Nephron (organoid): ENCODE results near the gene DNAJC22.

Source experiments
- H3K27ac Mint-ChIP-seq, 3 experiments: 2 replicates each; pipeline ENCODE4 v1.8.0; 2020; ENCODE audit warnings: mixed read lengths in 3 of 3, mild to moderate bottlenecking in 2 of 3, moderate library complexity in 1 of 3
- H3K27me3 Mint-ChIP-seq: 2 replicates; pipeline ENCODE4 v1.8.0; 2021; ENCODE audit warnings: low read depth, mild to moderate bottlenecking, moderate library complexity, mixed read lengths
- H3K36me3 Mint-ChIP-seq: 2 replicates; pipeline ENCODE4 v1.8.0; 2020; ENCODE audit warnings: low read depth, mixed read lengths
- H3K4me1 Mint-ChIP-seq: 2 replicates; pipeline ENCODE4 v1.8.0; 2020; ENCODE audit warnings: mixed read lengths
- H3K4me3 Mint-ChIP-seq, 3 experiments: 2 replicates each; pipeline ENCODE4 v1.8.0; 2020; ENCODE audit warnings: mild to moderate bottlenecking in 3 of 3, mixed read lengths in 3 of 3, moderate library complexity in 2 of 3
- H3K9me3 Mint-ChIP-seq: 2 replicates; pipeline ENCODE4 v1.8.0; 2020; ENCODE audit warnings: mixed read lengths
- CTCF ChIP-seq, 3 experiments: fragments of 200-600 bp; sonication (generic); IDR thresholded peaks; one replicate each; pipeline ENCODE4 v1.5.0; 2021; ENCODE audit warnings: antibody characterized with exemption in 3 of 3; ENCODE audit not compliant: unreplicated experiment in 3 of 3

DNAJC22 gene

GRCh38 chr12:49336645-49337584 is 9.8 kb upstream of the DNAJC22 start, which contains the start of gene C1QL4:
Gene C1QL4, minus strand, starts transcription at chr12:49337188. Its CDS starts 711 bp downstream, at chr12:49336477.
- Mint-ChIP-seq H3K27me3 (peaks cover 85% of the 10 kb centered on the region), H3K9me3 (no peaks in the 10 kb centered on the region)

GRCh38 chr12:49338830-49339463 is 7.7 kb upstream of the DNAJC22 start:
- H3K9me3 Mint-ChIP-seq, result no peaks in the 10 kb centered on the region
- TF ChIP-seq CTCF (IDR thresholded peaks at IDR 0.05; ENCODE audit: unreplicated experiment in 3 of 3), result no peak
- peaks cover 90% of the 10 kb centered on the region for H3K27me3 Mint-ChIP-seq
- no peaks in the 10 kb centered on the region for H3K36me3 Mint-ChIP-seq
- H3K27ac Mint-ChIP-seq, result peak overlapping the region; percentile 33 to 79 (median 55)
- H3K4me1 Mint-ChIP-seq, result peaks cover 60% of the 10 kb centered on the region
- peak overlapping the region; percentile 24 to 30 (median 28) for H3K4me3 Mint-ChIP-seq

More at GRCh38 chr12:49336645-49337584, 9.8 kb upstream of the DNAJC22 start, which contains the start of gene C1QL4:
- H3K36me3 Mint-ChIP-seq, result no peaks in the 10 kb centered on the region
- H3K27ac Mint-ChIP-seq, result peak within 1 kb of the TSS in 2 of 3 experiments; percentile 7 to 11
- peaks cover 56% of the 10 kb centered on the region for H3K4me1 Mint-ChIP-seq
- H3K4me3 Mint-ChIP-seq, result peak within 1 kb of the TSS; percentile 26 to 73 (median 66)
- peak; percentile 99 for TF ChIP-seq CTCF (IDR thresholded peaks at IDR 0.05; ENCODE audit: unreplicated experiment in 3 of 3)

- Mint-ChIP-seq H3K9me3 (no peaks in the 10 kb centered on the region), H3K27me3 (peaks cover 91% of the 10 kb centered on the region), H3K4me3 (peak overlapping the region; percentile 5 to 28 (median 24)), H3K4me1 (peaks cover 60% of the 10 kb centered on the region), H3K27ac (peak overlapping the region; percentile 33 to 73 (median 55)), H3K36me3 (no peaks in the 10 kb centered on the region)
- no peak for TF ChIP-seq CTCF (IDR thresholded peaks at IDR 0.05; ENCODE audit: unreplicated experiment in 3 of 3)
These were observed 7.2 kb upstream of the DNAJC22 start for GRCh38 chr12:49339464-49339861.

GRCh38 chr12:49340095-49340870 is 6.4 kb upstream of the DNAJC22 start:
- no peaks in the 10 kb centered on the region for H3K9me3 Mint-ChIP-seq
- H3K27ac Mint-ChIP-seq, result peak overlapping the region; percentile 34 to 56 (median 55)
- peak overlapping the region; percentile 22 to 60 (median 29) for H3K4me3 Mint-ChIP-seq
- TF ChIP-seq CTCF (IDR thresholded peaks at IDR 0.05; ENCODE audit: unreplicated experiment in 3 of 3), result no peak
- peaks cover 91% of the 10 kb centered on the region for H3K27me3 Mint-ChIP-seq
- no peaks in the 10 kb centered on the region for H3K36me3 Mint-ChIP-seq
- peaks cover 58% of the 10 kb centered on the region for H3K4me1 Mint-ChIP-seq

- H3K9me3 Mint-ChIP-seq, result no peaks in the 10 kb centered on the region
- H3K36me3 Mint-ChIP-seq, result no peaks in the 10 kb centered on the region
- peaks cover 94% of the 10 kb centered on the region for H3K27me3 Mint-ChIP-seq
- no peak for TF ChIP-seq CTCF (IDR thresholded peaks at IDR 0.05; ENCODE audit: unreplicated experiment in 3 of 3)
- H3K27ac Mint-ChIP-seq, result peak overlapping the region; percentile 34 to 56 (median 55)
- peaks cover 62% of the 10 kb centered on the region for H3K4me1 Mint-ChIP-seq
- H3K4me3 Mint-ChIP-seq, result peak overlapping the region; percentile 22 to 60 (median 32)
These were observed 5.5 kb upstream of the DNAJC22 start for GRCh38 chr12:49340971-49341776.
